Measurements from ENCODE around the gene HES4. TPM values are rescaled to one million over a fixed set of nuclear protein-coding genes. Genes with fewer than 3 reads are reported as not detected.

Gene HES4
- total and polyA plus RNA-seq, 2 of the 13 experiments (the other 11 are each of a cell fraction or from before 2014, with no cell fraction given): 8.8 to 10.6 TPM

DNA sequence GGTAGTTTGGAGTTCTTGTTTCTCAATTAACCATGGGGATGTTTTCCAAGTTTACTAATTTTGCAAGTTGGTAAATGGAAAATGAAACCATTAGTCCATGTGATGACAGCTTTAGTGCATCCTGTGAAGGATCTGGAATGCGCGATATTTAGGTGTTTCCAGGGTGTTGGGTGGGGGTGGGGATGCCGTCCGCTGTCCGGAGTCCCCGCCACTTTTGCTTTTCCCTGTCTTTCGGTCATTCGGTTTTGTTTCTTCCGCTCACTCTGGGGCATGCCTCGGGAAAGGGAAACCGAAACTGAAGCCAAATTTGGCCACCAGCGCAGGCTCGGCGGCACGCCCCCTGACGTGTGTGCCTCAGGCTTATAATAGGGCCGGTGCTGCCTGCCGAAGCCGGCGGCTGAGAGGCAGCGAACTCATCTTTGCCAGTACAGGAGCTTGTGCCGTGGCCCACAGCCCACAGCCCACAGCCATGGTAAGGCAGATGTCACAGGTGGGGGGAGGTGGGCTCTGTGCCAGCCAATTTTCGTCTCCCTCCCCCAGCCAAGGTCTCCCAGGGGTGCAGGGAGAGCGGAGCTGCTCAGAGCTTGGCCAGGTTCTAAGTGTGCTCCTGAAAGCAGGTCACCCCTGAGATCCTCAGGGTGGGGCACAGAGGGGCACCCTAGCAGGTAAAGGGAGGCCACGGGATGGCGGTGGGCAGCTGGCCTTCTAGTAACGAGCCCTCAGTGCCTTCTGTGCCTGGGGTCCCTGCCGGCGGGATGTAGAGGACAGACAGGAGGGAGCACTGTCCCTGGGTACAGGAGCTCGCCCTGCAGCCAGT is 13.4 kb upstream of the HES4 start, which contains the start of gene ISG15 (continued):
- TF ChIP-seq, protein P1, sequence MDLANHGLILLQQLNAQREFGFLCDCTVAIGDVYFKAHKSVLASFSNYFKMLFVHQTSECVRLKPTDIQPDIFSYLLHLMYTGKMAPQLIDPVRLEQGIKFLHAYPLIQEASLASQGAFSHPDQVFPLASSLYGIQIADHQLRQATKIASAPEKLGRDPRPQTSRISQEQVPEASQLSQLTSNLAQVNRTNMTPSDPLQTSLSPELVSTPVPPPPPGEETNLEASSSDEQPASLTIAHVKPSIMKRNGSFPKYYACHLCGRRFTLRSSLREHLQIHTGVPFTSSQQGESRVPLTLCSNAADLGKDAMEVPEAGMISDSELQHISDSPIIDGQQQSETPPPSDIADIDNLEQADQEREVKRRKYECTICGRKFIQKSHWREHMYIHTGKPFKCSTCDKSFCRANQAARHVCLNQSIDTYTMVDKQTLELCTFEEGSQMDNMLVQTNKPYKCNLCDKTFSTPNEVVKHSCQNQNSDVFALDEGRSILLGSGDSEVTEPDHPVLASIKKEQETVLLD (CRISPR knock-in tag; IDR thresholded peaks at IDR 0.05; ENCODE audit: low read depth): peak; percentile 42; the same call in 1 of the 2 replicates
- TF ChIP-seq ZNF546 (CRISPR knock-in tag; conservative IDR thresholded peaks at IDR 0.05) (0 out of 2 replicates have a peak, but pooled peaks have one; percentile 36), ZNF510 (CRISPR knock-in tag; IDR thresholded peaks at IDR 0.05; ENCODE audit: low read depth) (0 out of 2 replicates have a peak, but pooled peaks have one; percentile 25), STAG1 (CRISPR knock-in tag; IDR thresholded peaks at IDR 0.05) (peak; percentile 8; the same call in 1 of the 2 replicates), KLF15 (CRISPR knock-in tag; IDR thresholded peaks at IDR 0.05; ENCODE audit: borderline replicate concordance) (no peak), CREM (IDR thresholded peaks at IDR 0.05) (peak; percentile 36; the same call in 1 of the 2 replicates), CREM (CRISPR knock-in tag; IDR thresholded peaks at IDR 0.05) (no peak), MEF2D (CRISPR knock-in tag; IDR thresholded peaks at IDR 0.05) (peak; percentile 38; the same call in 1 of the 2 replicates), KDM2A (CRISPR knock-in tag; IDR thresholded peaks at IDR 0.05; ENCODE audit: borderline replicate concordance, low read depth) (peak; percentile 68), MXI1 (IDR thresholded peaks at IDR 0.05; ENCODE audit: borderline replicate concordance, low read depth, low read length) (peak; percentile 65; the same call in 1 of the 3 replicates), ZNF776 (CRISPR knock-in tag; IDR thresholded peaks at IDR 0.05) (peak; percentile 31; the same call in 1 of the 2 replicates), ZSCAN9 (CRISPR knock-in tag; IDR thresholded peaks at IDR 0.05; ENCODE audit: borderline replicate concordance) (0 out of 2 replicates have a peak, but pooled peaks have one; percentile 60), ZSCAN31 (CRISPR knock-in tag; IDR thresholded peaks at IDR 0.05; ENCODE audit: low read depth) (peak; percentile 73; the same call in 1 of the 2 replicates), ZNF598 (CRISPR knock-in tag; IDR thresholded peaks at IDR 0.05; ENCODE audit: borderline replicate concordance) (peak; percentile 45; the same call in 1 of the 2 replicates), RNF2 (conservative IDR thresholded peaks at IDR 0.05; ENCODE audit: low read depth) (no peak), DR1 (CRISPR knock-in tag; IDR thresholded peaks at IDR 0.05) (peak; percentile 85)
- TF ChIP-seq, protein P2, sequence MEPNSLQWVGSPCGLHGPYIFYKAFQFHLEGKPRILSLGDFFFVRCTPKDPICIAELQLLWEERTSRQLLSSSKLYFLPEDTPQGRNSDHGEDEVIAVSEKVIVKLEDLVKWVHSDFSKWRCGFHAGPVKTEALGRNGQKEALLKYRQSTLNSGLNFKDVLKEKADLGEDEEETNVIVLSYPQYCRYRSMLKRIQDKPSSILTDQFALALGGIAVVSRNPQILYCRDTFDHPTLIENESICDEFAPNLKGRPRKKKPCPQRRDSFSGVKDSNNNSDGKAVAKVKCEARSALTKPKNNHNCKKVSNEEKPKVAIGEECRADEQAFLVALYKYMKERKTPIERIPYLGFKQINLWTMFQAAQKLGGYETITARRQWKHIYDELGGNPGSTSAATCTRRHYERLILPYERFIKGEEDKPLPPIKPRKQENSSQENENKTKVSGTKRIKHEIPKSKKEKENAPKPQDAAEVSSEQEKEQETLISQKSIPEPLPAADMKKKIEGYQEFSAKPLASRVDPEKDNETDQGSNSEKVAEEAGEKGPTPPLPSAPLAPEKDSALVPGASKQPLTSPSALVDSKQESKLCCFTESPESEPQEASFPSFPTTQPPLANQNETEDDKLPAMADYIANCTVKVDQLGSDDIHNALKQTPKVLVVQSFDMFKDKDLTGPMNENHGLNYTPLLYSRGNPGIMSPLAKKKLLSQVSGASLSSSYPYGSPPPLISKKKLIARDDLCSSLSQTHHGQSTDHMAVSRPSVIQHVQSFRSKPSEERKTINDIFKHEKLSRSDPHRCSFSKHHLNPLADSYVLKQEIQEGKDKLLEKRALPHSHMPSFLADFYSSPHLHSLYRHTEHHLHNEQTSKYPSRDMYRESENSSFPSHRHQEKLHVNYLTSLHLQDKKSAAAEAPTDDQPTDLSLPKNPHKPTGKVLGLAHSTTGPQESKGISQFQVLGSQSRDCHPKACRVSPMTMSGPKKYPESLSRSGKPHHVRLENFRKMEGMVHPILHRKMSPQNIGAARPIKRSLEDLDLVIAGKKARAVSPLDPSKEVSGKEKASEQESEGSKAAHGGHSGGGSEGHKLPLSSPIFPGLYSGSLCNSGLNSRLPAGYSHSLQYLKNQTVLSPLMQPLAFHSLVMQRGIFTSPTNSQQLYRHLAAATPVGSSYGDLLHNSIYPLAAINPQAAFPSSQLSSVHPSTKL (CRISPR knock-in tag; IDR thresholded peaks at IDR 0.05): peak; percentile 28; the same call in 1 of the 2 replicates
- TF ChIP-seq, protein P3, sequence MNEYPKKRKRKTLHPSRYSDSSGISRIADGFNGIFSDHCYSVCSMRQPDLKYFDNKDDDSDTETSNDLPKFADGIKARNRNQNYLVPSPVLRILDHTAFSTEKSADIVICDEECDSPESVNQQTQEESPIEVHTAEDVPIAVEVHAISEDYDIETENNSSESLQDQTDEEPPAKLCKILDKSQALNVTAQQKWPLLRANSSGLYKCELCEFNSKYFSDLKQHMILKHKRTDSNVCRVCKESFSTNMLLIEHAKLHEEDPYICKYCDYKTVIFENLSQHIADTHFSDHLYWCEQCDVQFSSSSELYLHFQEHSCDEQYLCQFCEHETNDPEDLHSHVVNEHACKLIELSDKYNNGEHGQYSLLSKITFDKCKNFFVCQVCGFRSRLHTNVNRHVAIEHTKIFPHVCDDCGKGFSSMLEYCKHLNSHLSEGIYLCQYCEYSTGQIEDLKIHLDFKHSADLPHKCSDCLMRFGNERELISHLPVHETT (CRISPR knock-in tag; conservative IDR thresholded peaks at IDR 0.05): peak; percentile 84
- TF ChIP-seq, protein P4, sequence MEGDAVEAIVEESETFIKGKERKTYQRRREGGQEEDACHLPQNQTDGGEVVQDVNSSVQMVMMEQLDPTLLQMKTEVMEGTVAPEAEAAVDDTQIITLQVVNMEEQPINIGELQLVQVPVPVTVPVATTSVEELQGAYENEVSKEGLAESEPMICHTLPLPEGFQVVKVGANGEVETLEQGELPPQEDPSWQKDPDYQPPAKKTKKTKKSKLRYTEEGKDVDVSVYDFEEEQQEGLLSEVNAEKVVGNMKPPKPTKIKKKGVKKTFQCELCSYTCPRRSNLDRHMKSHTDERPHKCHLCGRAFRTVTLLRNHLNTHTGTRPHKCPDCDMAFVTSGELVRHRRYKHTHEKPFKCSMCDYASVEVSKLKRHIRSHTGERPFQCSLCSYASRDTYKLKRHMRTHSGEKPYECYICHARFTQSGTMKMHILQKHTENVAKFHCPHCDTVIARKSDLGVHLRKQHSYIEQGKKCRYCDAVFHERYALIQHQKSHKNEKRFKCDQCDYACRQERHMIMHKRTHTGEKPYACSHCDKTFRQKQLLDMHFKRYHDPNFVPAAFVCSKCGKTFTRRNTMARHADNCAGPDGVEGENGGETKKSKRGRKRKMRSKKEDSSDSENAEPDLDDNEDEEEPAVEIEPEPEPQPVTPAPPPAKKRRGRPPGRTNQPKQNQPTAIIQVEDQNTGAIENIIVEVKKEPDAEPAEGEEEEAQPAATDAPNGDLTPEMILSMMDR (CRISPR knock-in tag; IDR thresholded peaks at IDR 0.05): peak; percentile 30; the same call in 1 of the 2 replicates
- TF ChIP-seq, protein P5, sequence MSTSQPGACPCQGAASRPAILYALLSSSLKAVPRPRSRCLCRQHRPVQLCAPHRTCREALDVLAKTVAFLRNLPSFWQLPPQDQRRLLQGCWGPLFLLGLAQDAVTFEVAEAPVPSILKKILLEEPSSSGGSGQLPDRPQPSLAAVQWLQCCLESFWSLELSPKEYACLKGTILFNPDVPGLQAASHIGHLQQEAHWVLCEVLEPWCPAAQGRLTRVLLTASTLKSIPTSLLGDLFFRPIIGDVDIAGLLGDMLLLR (CRISPR knock-in tag; IDR thresholded peaks at IDR 0.05): peak; percentile 30; the same call in 1 of the 2 replicates

Data from HepG2 (cell line).